HEK293T (cell line): ENCODE data around the gene TRAF3.
A peak's percentile ranks its signal among the peaks of the same experiment; 100 is the strongest.

ENCODE experiments used
- CTCF ChIA-PET: fragments of 350-600 bp; formaldehyde crosslinking; extraction: SDS; loops from one replicate; lab custom pipeline; 2021; ENCODE audit warnings: antibody characterized with exemption, inconsistent platforms; lab: Yijun Ruan, JAX
- POLR2A ChIA-PET: fragments of 350-600 bp; formaldehyde crosslinking; extraction: SDS; loops from one replicate; lab custom pipeline; 2020; ENCODE audit warnings: antibody characterized with exemption, inconsistent platforms; lab: Yijun Ruan, JAX
- DNase-seq: peaks from one replicate; pipeline ENCODE4 v3.0.0; 2012; ENCODE audit warnings: mixed read lengths; ENCODE audit errors: extremely low spot score
- ARNT ChIP-seq: fragments of 450-650 bp; IDR thresholded peaks from 2 replicates; pipeline ENCODE4 v1.6.1; 2017; ENCODE audit warnings: mild to moderate bottlenecking
- BHLHE40 ChIP-seq: fragments of 450-650 bp; IDR thresholded peaks from 2 replicates; pipeline ENCODE4 v1.6.1; 2016; ENCODE audit warnings: mild to moderate bottlenecking, moderate library complexity, borderline replicate concordance
- CTBP1 ChIP-seq: fragments of 450-650 bp; IDR thresholded peaks from 2 replicates; pipeline ENCODE4 v1.6.1; 2016; ENCODE audit warnings: borderline replicate concordance
- ELF4 ChIP-seq: fragments of 450-650 bp; IDR thresholded peaks from 2 replicates; pipeline ENCODE4 v1.6.1; 2017; ENCODE audit warnings: antibody characterized with exemption
- FOXA1 ChIP-seq: fragments of 450-650 bp; IDR thresholded peaks from 2 replicates; pipeline ENCODE4 v1.6.1; 2016; ENCODE audit warnings: mild to moderate bottlenecking
- FOXK2 ChIP-seq: fragments of 450-650 bp; IDR thresholded peaks from 2 replicates; pipeline ENCODE4 v1.6.1; 2016; ENCODE audit warnings: mild to moderate bottlenecking
- FOXM1 ChIP-seq: fragments of 450-650 bp; IDR thresholded peaks from 2 replicates; pipeline ENCODE4 v1.6.1; 2017; ENCODE audit warnings: mild to moderate bottlenecking, borderline replicate concordance
- HDGF ChIP-seq: fragments of 450-650 bp; IDR thresholded peaks from 2 replicates; pipeline ENCODE4 v1.6.1; 2017; ENCODE audit warnings: antibody characterized with exemption, borderline replicate concordance
- L3MBTL2 ChIP-seq: fragments of 450-650 bp; conservative IDR thresholded peaks from 2 replicates; pipeline ENCODE4 v1.6.1; 2016; ENCODE audit warnings: mild to moderate bottlenecking
- LEF1 ChIP-seq: fragments of 450-650 bp; IDR thresholded peaks from 2 replicates; pipeline ENCODE4 v1.6.1; 2017; ENCODE audit warnings: mild to moderate bottlenecking, borderline replicate concordance
- NFRKB ChIP-seq: fragments of 450-650 bp; IDR thresholded peaks from 2 replicates; pipeline ENCODE4 v1.6.1; 2016; ENCODE audit warnings: mild to moderate bottlenecking, moderate library complexity
- PKNOX1 ChIP-seq: fragments of 450-650 bp; IDR thresholded peaks from 2 replicates; pipeline ENCODE4 v1.6.1; 2016
- SP1 ChIP-seq: fragments of 450-650 bp; IDR thresholded peaks from 2 replicates; pipeline ENCODE4 v1.6.1; 2017
- SUZ12 ChIP-seq: fragments of 450-650 bp; IDR thresholded peaks from 2 replicates; pipeline ENCODE4 v1.6.1; 2016; ENCODE audit warnings: mild to moderate bottlenecking
- TARDBP ChIP-seq: fragments of 450-650 bp; IDR thresholded peaks from 2 replicates; pipeline ENCODE4 v1.6.1; 2016
- ZNF384 ChIP-seq: fragments of 450-650 bp; IDR thresholded peaks from 2 replicates; pipeline ENCODE4 v1.6.1; 2016

Gene TRAF3

GRCh38 chr14:102809870-102810269 lies 32.6 kb downstream of the TRAF3 start:
- no peak for DNase-seq
- ChIA-PET CTCF (no interaction called here), POLR2A (no interaction called here)
- TF ChIP-seq ELF4 (no peak), ZNF384 (no peak), LEF1 (no peak), CTBP1 (no peak), HDGF (no peak), NFRKB (no peak), L3MBTL2 (no peak), BHLHE40 (no peak), FOXA1 (no peak), SP1 (no peak), FOXM1 (no peak), TARDBP (no peak), PKNOX1 (no peak), FOXK2 (no peak), ARNT (no peak), SUZ12 (no peak)

DNA sequence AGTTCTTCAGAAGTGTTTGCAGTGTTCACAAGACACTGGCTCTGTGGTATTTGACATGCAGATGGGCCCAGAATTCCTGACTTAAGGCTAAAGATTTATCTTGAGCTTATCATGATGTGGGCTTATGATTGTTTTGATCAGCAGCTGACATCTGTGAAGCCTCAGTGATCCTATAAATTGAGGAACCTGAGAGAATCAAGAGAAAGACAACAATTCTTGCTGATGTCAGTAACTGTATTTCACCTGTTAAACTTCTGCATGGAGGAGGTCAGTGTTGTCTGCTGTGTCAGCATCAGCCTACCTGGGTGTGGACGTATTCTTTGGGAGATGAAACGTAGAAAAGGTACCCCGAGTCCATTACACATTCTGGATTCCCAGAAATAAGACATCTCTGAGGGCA lies 33.3 kb downstream of the TRAF3 start:
- CTCF ChIA-PET: no interaction called here
- POLR2A ChIA-PET: no interaction called here
- no peak for TF ChIP-seq ARNT
- TF ChIP-seq LEF1: no peak
- no peak for DNase-seq

GRCh38 chr14:102811254-102811963 lies 34.2 kb downstream of the TRAF3 start:
- ChIA-PET POLR2A (no interaction called here), CTCF (interaction anchor here (0.7 kb wide), 1 partner anchor 26 kb away, joined by 3 read pairs; no protein-coding TSS in a partner anchor)
- DNase-seq: no peak
- TF ChIP-seq SUZ12: no peak
- peak; percentile 37 for TF ChIP-seq ZNF384

- DNase-seq: no peak
- TF ChIP-seq SUZ12: no peak
- no peak for TF ChIP-seq PKNOX1
- no peak for TF ChIP-seq ARNT
- no peak for TF ChIP-seq FOXM1
- TF ChIP-seq BHLHE40: no peak
- no peak for TF ChIP-seq TARDBP
- no peak for TF ChIP-seq LEF1
- TF ChIP-seq L3MBTL2: no peak
- TF ChIP-seq CTBP1: no peak
- no peak for TF ChIP-seq NFRKB
- TF ChIP-seq FOXK2: no peak
- TF ChIP-seq ELF4: no peak
- TF ChIP-seq ZNF384: no peak
- no peak for TF ChIP-seq SP1
- TF ChIP-seq HDGF: no peak
- TF ChIP-seq FOXA1: no peak
- ChIA-PET CTCF (interaction anchor here (0.7 kb wide), 1 partner anchor 26 kb away, joined by 3 read pairs; no protein-coding TSS in a partner anchor), POLR2A (no interaction called here)
These were observed 34.7 kb downstream of the TRAF3 start for GRCh38 chr14:102811971-102812370.

GRCh38 chr14:102813691-102814090 lies 36.4 kb downstream of the TRAF3 start:
- ChIA-PET POLR2A (no interaction called here), CTCF (no interaction called here)
- no peak for DNase-seq
- no peak for TF ChIP-seq NFRKB
- TF ChIP-seq ARNT: no peak

DNA sequence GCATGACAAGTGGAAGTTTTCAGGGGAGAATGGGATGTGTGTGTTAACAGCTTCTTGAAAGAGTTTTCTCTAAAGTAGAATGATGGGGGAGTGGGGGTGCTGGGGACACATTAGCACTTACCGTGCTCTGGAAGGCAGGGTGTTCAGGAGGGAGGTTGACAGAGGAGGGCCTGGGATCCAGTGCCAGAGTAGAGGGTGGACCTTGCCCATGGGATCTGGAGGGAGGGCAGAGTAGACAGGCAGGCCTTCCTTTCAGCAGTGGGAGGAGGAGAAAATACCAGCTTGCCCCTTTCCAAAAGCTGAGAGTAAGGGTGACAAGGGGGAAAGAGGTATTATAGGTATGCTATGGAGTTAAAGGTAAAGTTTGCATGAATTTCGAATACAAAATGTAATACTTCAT lies 40.1 kb downstream of the TRAF3 start:
- ChIA-PET POLR2A (no interaction called here), CTCF (no interaction called here)
- TF ChIP-seq BHLHE40 (no peak), ZNF384 (no peak), FOXK2 (no peak), SP1 (no peak), HDGF (no peak), ELF4 (no peak), FOXA1 (no peak), L3MBTL2 (no peak), ARNT (no peak), PKNOX1 (no peak), FOXM1 (no peak)
- DNase-seq: no peak
